ENCODE measurements around the gene ICE2.

Gene ICE2

GRCh38 chr15:60512937-60513336 lies 34.0 kb upstream of the ICE2 start:
- H3K14ac ChIP-seq (ENCODE audit: low read length in 2 of 2): no peak overlapping the region
- H3K9ac ChIP-seq (ENCODE audit: low read length): no peak overlapping the region
- no peak overlapping the region for H3K4ac ChIP-seq (ENCODE audit: low read depth in 1 of 2, low read length in 2 of 2)
- no peak overlapping the region for H2BK15ac ChIP-seq (ENCODE audit: low read depth, poor library complexity, severe bottlenecking)
- no peak overlapping the region for H2AK5ac ChIP-seq (ENCODE audit: low read length, severe bottlenecking)
- H2BK5ac ChIP-seq (ENCODE audit: low read depth, low read length, poor library complexity, severe bottlenecking): no peak overlapping the region
- H3K4me3 ChIP-seq (ENCODE audit: insufficient read depth in 1 of 2, low read depth in 1 of 2, low read length in 2 of 2): no peak overlapping the region
- no peak overlapping the region for H3K23ac ChIP-seq (ENCODE audit: low read length in 2 of 2)
- DNase-seq: no peak
- no peaks in the 10 kb centered on the region for H3K27me3 ChIP-seq (ENCODE audit: control insufficient read depth in 1 of 2, insufficient read depth in 1 of 2, low read length in 2 of 2)
- no peaks in the 10 kb centered on the region for H3K79me1 ChIP-seq (replicated peaks; ENCODE audit: low read length, poor library complexity, severe bottlenecking)
- H2BK12ac ChIP-seq (ENCODE audit: low read length in 2 of 2): no peak overlapping the region
- no peak overlapping the region for H3K18ac ChIP-seq (ENCODE audit: low read depth in 1 of 2, low read length in 2 of 2)
- no peaks in the 10 kb centered on the region for H3K9me3 ChIP-seq (ENCODE audit: control insufficient read depth, low read length)
- no peaks in the 10 kb centered on the region for H3K4me1 ChIP-seq (ENCODE audit: control insufficient read depth, insufficient read depth, low read depth, low read length)
- no peak overlapping the region for H2BK120ac ChIP-seq (ENCODE audit: low read depth, low read length)
- H4K8ac ChIP-seq (ENCODE audit: low read length): no peak overlapping the region
- no peak overlapping the region for H3K27ac ChIP-seq (ENCODE audit: low read length, poor library complexity, severe bottlenecking)
- H3K4me2 ChIP-seq (ENCODE audit: low read length, poor library complexity, severe bottlenecking): no peak overlapping the region
- WGBS: 92% methylated on average over 4 of the region's 4 CpGs
- no peak overlapping the region for H4K91ac ChIP-seq (ENCODE audit: low read length)
- H3K36me3 ChIP-seq (ENCODE audit: control insufficient read depth in 1 of 2, insufficient read depth in 2 of 2, low read depth in 1 of 2, low read length in 2 of 2): peaks cover 0 to 38% of the 10 kb centered on the region in 2 experiments
- H2AFZ ChIP-seq (ENCODE audit: low read depth, low read length): no peak overlapping the region

GRCh38 chr15:60511351-60512031 lies 32.5 kb upstream of the ICE2 start:
- H3K4me1 ChIP-seq (ENCODE audit: control insufficient read depth, insufficient read depth, low read depth, low read length): no peaks in the 10 kb centered on the region
- H3K4me3 ChIP-seq (ENCODE audit: insufficient read depth in 1 of 2, low read depth in 1 of 2, low read length in 2 of 2): no peak overlapping the region
- H3K14ac ChIP-seq (ENCODE audit: low read length in 2 of 2): no peak overlapping the region
- no peak overlapping the region for H3K27ac ChIP-seq (ENCODE audit: low read length, poor library complexity, severe bottlenecking)
- H3K23ac ChIP-seq (ENCODE audit: low read length in 2 of 2): no peak overlapping the region
- no peak for DNase-seq
- no peak overlapping the region for H4K8ac ChIP-seq (ENCODE audit: low read length)
- H3K79me1 ChIP-seq (replicated peaks; ENCODE audit: low read length, poor library complexity, severe bottlenecking): no peaks in the 10 kb centered on the region
- H2BK15ac ChIP-seq (ENCODE audit: low read depth, poor library complexity, severe bottlenecking): no peak overlapping the region
- H4K91ac ChIP-seq (ENCODE audit: low read length): no peak overlapping the region
- H2BK12ac ChIP-seq (ENCODE audit: low read length in 2 of 2): no peak overlapping the region
- H2AK5ac ChIP-seq (ENCODE audit: low read length, severe bottlenecking): no peak overlapping the region
- H3K36me3 ChIP-seq (ENCODE audit: control insufficient read depth in 1 of 2, insufficient read depth in 2 of 2, low read depth in 1 of 2, low read length in 2 of 2): peaks cover 0 to 38% of the 10 kb centered on the region in 2 experiments
- H2BK120ac ChIP-seq (ENCODE audit: low read depth, low read length): no peak overlapping the region
- no peak overlapping the region for H3K9ac ChIP-seq (ENCODE audit: low read length)
- no peak overlapping the region for H2BK5ac ChIP-seq (ENCODE audit: low read depth, low read length, poor library complexity, severe bottlenecking)
- H3K4ac ChIP-seq (ENCODE audit: low read depth in 1 of 2, low read length in 2 of 2): no peak overlapping the region
- 90% methylated on average over 21 of the region's 21 CpGs for WGBS
- no peak overlapping the region for H3K4me2 ChIP-seq (ENCODE audit: low read length, poor library complexity, severe bottlenecking)
- no peaks in the 10 kb centered on the region for H3K27me3 ChIP-seq (ENCODE audit: control insufficient read depth in 1 of 2, insufficient read depth in 1 of 2, low read length in 2 of 2)
- no peaks in the 10 kb centered on the region for H3K9me3 ChIP-seq (ENCODE audit: control insufficient read depth, low read length)
- H2AFZ ChIP-seq (ENCODE audit: low read depth, low read length): no peak overlapping the region
- H3K18ac ChIP-seq (ENCODE audit: low read depth in 1 of 2, low read length in 2 of 2): no peak overlapping the region

- no peak for DNase-seq
- Histone ChIP-seq H3K4me1 (ENCODE audit: control insufficient read depth, insufficient read depth, low read depth, low read length) (no peaks in the 10 kb centered on the region), H3K27ac (ENCODE audit: low read length, poor library complexity, severe bottlenecking) (no peak overlapping the region), H2BK5ac (ENCODE audit: low read depth, low read length, poor library complexity, severe bottlenecking) (no peak overlapping the region), H3K9me3 (ENCODE audit: control insufficient read depth, low read length) (no peaks in the 10 kb centered on the region), H3K4me2 (ENCODE audit: low read length, poor library complexity, severe bottlenecking) (no peak overlapping the region), H3K27me3 (ENCODE audit: control insufficient read depth in 1 of 2, insufficient read depth in 1 of 2, low read length in 2 of 2) (no peaks in the 10 kb centered on the region), H2AFZ (ENCODE audit: low read depth, low read length) (no peak overlapping the region), H2AK5ac (ENCODE audit: low read length, severe bottlenecking) (no peak overlapping the region), H2BK15ac (ENCODE audit: low read depth, poor library complexity, severe bottlenecking) (no peak overlapping the region), H4K91ac (ENCODE audit: low read length) (no peak overlapping the region), H3K14ac (ENCODE audit: low read length in 2 of 2) (no peak overlapping the region), H3K18ac (ENCODE audit: low read depth in 1 of 2, low read length in 2 of 2) (no peak overlapping the region), H3K23ac (ENCODE audit: low read length in 2 of 2) (no peak overlapping the region), H3K4me3 (ENCODE audit: insufficient read depth in 1 of 2, low read depth in 1 of 2, low read length in 2 of 2) (no peak overlapping the region), H3K9ac (ENCODE audit: low read length) (no peak overlapping the region), H2BK120ac (ENCODE audit: low read depth, low read length) (no peak overlapping the region), H4K8ac (ENCODE audit: low read length) (no peak overlapping the region), H2BK12ac (ENCODE audit: low read length in 2 of 2) (no peak overlapping the region), H3K79me1 (replicated peaks; ENCODE audit: low read length, poor library complexity, severe bottlenecking) (no peaks in the 10 kb centered on the region), H3K36me3 (ENCODE audit: control insufficient read depth in 1 of 2, insufficient read depth in 2 of 2, low read depth in 1 of 2, low read length in 2 of 2) (peaks cover 0 to 38% of the 10 kb centered on the region in 2 experiments), H3K4ac (ENCODE audit: low read depth in 1 of 2, low read length in 2 of 2) (no peak overlapping the region)
- WGBS: 92% methylated on average over 3 of the region's 5 CpGs
Measured at GRCh38 chr15:60510006-60510405, 31.1 kb upstream of the ICE2 start.

- no peak overlapping the region for H4K8ac ChIP-seq (ENCODE audit: low read length)
- no peak overlapping the region for H3K9ac ChIP-seq (ENCODE audit: low read length)
Measured at GRCh38 chr15:60509470-60509869, 30.5 kb upstream of the ICE2 start.

More at GRCh38 chr15:60509470-60509869, 30.5 kb upstream of the ICE2 start:
- Histone ChIP-seq H3K4me3 (ENCODE audit: insufficient read depth in 1 of 2, low read depth in 1 of 2, low read length in 2 of 2) (no peak overlapping the region), H2AK5ac (ENCODE audit: low read length, severe bottlenecking) (no peak overlapping the region), H3K23ac (ENCODE audit: low read length in 2 of 2) (no peak overlapping the region), H3K4me2 (ENCODE audit: low read length, poor library complexity, severe bottlenecking) (no peak overlapping the region), H2BK12ac (ENCODE audit: low read length in 2 of 2) (no peak overlapping the region), H3K4ac (ENCODE audit: low read depth in 1 of 2, low read length in 2 of 2) (no peak overlapping the region), H3K36me3 (ENCODE audit: control insufficient read depth in 1 of 2, insufficient read depth in 2 of 2, low read depth in 1 of 2, low read length in 2 of 2) (peaks cover 0 to 39% of the 10 kb centered on the region in 2 experiments), H2AFZ (ENCODE audit: low read depth, low read length) (no peak overlapping the region), H3K27ac (ENCODE audit: low read length, poor library complexity, severe bottlenecking) (no peak overlapping the region), H3K14ac (ENCODE audit: low read length in 2 of 2) (no peak overlapping the region), H3K27me3 (ENCODE audit: control insufficient read depth in 1 of 2, insufficient read depth in 1 of 2, low read length in 2 of 2) (no peaks in the 10 kb centered on the region), H3K9me3 (ENCODE audit: control insufficient read depth, low read length) (no peaks in the 10 kb centered on the region), H3K79me1 (replicated peaks; ENCODE audit: low read length, poor library complexity, severe bottlenecking) (no peaks in the 10 kb centered on the region), H2BK5ac (ENCODE audit: low read depth, low read length, poor library complexity, severe bottlenecking) (no peak overlapping the region), H3K4me1 (ENCODE audit: control insufficient read depth, insufficient read depth, low read depth, low read length) (no peaks in the 10 kb centered on the region), H3K18ac (ENCODE audit: low read depth in 1 of 2, low read length in 2 of 2) (no peak overlapping the region), H4K91ac (ENCODE audit: low read length) (no peak overlapping the region), H2BK15ac (ENCODE audit: low read depth, poor library complexity, severe bottlenecking) (no peak overlapping the region), H2BK120ac (ENCODE audit: low read depth, low read length) (no peak overlapping the region)
- no peak for DNase-seq
- 98% methylated on average over 3 of the region's 3 CpGs for WGBS
